K562 (cell line): ENCODE results near the gene TRMT10A. TPM values are rescaled to one million over a fixed set of nuclear protein-coding genes. Genes with fewer than 3 reads are reported as not detected.

ENCODE experiments used
- CBX8 ChIP-seq: fragments of 200-600 bp; sonication (generic); IDR thresholded peaks from 2 replicates; pipeline ENCODE4 v1.6.1; 2012; ENCODE audit warnings: borderline replicate concordance, mixed run types, low read depth, mild to moderate bottlenecking, moderate library complexity, mixed read lengths, low read length, control low read depth, inconsistent platforms; ENCODE audit not compliant: poor library complexity, severe bottlenecking; ENCODE audit errors: extremely low read depth
- polyA plus RNA-seq, 8 experiments: library from polyadenylated mRNA; depleted of rRNA in 4 of 8; stranded (reverse) in 5 of 8; unstranded in 3 of 8; fragments of >200 nt; fragmentation: Nextera tagmentation in 2 of 8; fragmentation: Illumina TruSeq in 1 of 8; extraction: Ambion mirVana in 2 of 8; extraction: Trizol in 1 of 8; gene quantifications; 2 replicates each; pipeline versions ENCODE4 v1.2.1 to v1.2.3, GENCODE V29; 2011 to 2014; ENCODE audit warnings: inconsistent platforms in 1 of 8, missing spikeins in 1 of 8
- total RNA-seq, 7 experiments: library from RNA; depleted of rRNA in 6 of 7; stranded (reverse); fragments of >200 nt in 6 of 7; fragmentation: Illumina TruSeq in 2 of 7; extraction: Trizol in 2 of 7; gene quantifications; 2 replicates each; pipeline versions ENCODE4 v1.2.1 to v1.2.3, GENCODE V29; 2011 to 2021; ENCODE audit warnings: low replicate concordance in 1 of 7
- TF ChIP-seq, protein P1 (sequence below), 2 experiments: fragments of 450-650 bp; IDR thresholded peaks; 2 replicates each; pipeline ENCODE4 v1.6.1; 2016; ENCODE audit warnings: mild to moderate bottlenecking in 2 of 2, borderline replicate concordance in 1 of 2, low read depth in 1 of 2, moderate library complexity in 1 of 2

TRMT10A gene
- total and polyA plus RNA-seq, 9 of the 15 experiments (the other 6 are each of a cell fraction or from before 2014, with no cell fraction given), result 6.5 to 16.1 (median 12.7) TPM

GRCh38 chr4:99507762-99508161 is 56.1 kb downstream of the TRMT10A start (continued):
- TF ChIP-seq, protein P1, sequence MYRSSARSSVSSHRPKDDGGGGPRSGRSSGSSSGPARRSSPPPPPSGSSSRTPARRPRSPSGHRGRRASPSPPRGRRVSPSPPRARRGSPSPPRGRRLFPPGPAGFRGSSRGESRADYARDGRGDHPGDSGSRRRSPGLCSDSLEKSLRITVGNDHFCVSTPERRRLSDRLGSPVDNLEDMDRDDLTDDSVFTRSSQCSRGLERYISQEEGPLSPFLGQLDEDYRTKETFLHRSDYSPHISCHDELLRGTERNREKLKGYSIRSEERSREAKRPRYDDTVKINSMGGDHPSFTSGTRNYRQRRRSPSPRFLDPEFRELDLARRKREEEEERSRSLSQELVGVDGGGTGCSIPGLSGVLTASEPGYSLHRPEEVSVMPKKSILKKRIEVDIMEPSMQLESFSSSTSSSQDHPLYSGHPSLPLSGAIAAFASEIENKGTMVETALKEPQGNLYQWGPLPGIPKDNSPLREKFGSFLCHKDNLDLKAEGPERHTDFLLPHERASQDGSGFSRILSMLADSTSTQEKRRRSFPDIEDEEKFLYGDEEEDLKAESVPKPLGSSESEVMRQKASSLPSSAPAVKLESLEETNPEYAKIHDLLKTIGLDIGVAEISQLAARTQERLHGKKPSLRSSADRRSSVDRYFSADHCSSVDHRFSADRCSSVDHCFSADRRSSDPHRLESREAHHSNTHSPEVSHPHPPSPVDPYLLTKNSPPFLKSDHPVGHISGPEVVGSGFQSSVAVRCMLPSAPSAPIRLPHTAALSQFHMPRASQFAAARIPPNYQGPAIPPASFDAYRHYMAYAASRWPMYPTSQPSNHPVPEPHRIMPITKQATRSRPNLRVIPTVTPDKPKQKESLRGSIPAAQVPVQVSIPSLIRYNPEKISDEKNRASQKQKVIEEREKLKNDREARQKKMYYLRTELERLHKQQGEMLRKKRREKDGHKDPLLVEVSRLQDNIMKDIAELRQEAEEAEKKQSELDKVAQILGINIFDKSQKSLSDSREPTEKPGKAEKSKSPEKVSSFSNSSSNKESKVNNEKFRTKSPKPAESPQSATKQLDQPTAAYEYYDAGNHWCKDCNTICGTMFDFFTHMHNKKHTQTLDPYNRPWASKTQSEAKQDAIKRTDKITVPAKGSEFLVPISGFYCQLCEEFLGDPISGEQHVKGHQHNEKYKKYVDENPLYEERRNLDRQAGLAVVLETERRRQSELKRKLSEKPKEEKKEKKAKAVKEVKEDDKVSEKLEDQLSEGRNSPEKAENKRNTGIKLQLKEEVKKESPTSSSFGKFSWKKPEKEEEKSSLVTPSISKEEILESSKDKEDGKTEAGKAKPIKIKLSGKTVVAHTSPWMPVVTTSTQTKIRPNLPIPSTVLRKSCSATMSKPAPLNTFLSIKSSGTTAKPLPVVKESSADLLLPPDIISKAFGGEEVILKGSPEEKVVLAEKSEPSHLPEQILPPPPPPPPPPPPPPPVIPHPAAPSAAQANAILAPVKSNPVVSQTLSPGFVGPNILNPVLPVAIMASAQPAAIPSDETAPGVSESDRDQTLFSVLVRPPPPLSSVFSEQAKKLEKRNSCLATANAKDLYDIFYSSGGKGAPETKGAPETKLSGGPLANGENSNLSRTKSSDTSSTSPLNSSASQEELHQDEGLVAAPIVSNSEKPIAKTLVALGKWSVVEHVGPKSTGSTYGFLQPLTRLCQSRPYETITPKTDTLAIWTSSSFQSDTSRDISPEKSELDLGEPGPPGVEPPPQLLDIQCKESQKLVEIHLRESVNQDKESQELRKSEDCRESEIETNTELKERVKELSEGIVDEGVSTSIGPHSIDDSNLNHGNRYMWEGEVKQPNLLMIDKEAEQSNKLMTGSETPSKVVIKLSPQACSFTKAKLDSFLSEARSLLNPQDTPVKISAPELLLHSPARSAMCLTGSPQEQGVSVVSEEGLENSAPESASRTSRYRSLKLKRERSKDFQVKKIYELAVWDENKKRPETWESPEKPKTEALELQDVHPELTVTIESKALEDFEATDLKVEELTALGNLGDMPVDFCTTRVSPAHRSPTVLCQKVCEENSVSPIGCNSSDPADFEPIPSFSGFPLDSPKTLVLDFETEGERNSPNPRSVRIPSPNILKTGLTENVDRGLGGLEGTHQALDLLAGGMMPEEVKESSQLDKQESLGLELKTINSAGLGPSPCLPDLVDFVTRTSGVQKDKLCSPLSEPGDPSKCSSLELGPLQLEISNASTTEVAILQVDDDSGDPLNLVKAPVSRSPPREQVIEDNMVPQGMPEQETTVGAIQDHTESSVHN (IDR thresholded peaks at IDR 0.05; ENCODE audit: borderline replicate concordance in 1 of 2, low read depth in 1 of 2), result no peak
- TF ChIP-seq CBX8, result no peak
